Calu3 (cell line): ENCODE data around the gene RNF180. TPM values are rescaled to one million over a fixed set of nuclear protein-coding genes. Genes with fewer than 3 reads are reported as not detected.

Source experiments
- BruUV-seq: library from RNA; stranded (reverse); fragments of 400-500 nt; replicated peaks from 2 replicates; lab custom pipeline; 2021; lab: Mats Ljungman, UMichigan
- CTCF ChIA-PET: fragments of 300-600 bp; sonication (Branson Sonifier 250); formaldehyde crosslinking; loops from one replicate; lab custom pipeline; 2022; ENCODE audit warnings: antibody characterized with exemption; lab: Charles Lee
- DNase-seq: peaks from one replicate; pipeline ENCODE4 v3.0.0; 2022
- H3K27ac Mint-ChIP-seq: one replicate; pipeline ENCODE4 v1.8.0; 2022; ENCODE audit warnings: mixed read lengths; ENCODE audit not compliant: unreplicated experiment
- H3K27me3 Mint-ChIP-seq: one replicate; pipeline ENCODE4 v1.8.0; 2022; ENCODE audit warnings: mixed read lengths; ENCODE audit not compliant: unreplicated experiment
- H3K36me3 Mint-ChIP-seq: one replicate; pipeline ENCODE4 v1.8.0; 2022; ENCODE audit warnings: mild to moderate bottlenecking, moderate library complexity, mixed read lengths; ENCODE audit not compliant: insufficient read depth, unreplicated experiment
- H3K4me1 Mint-ChIP-seq: one replicate; pipeline ENCODE4 v1.8.0; 2022; ENCODE audit warnings: mild to moderate bottlenecking, low read depth, mixed read lengths; ENCODE audit not compliant: unreplicated experiment
- H3K4me3 Mint-ChIP-seq: one replicate; pipeline ENCODE4 v1.8.0; 2022; ENCODE audit warnings: mild to moderate bottlenecking, low read depth, moderate library complexity, mixed read lengths; ENCODE audit not compliant: unreplicated experiment
- H3K9me3 Mint-ChIP-seq: one replicate; pipeline ENCODE4 v1.8.0; 2022; ENCODE audit warnings: low read depth, mixed read lengths; ENCODE audit not compliant: unreplicated experiment
- CTCF ChIP-seq: fragments of 200-600 bp; IDR thresholded peaks from one replicate; pipeline ENCODE4 v1.8.0; 2022; ENCODE audit warnings: antibody characterized with exemption; ENCODE audit not compliant: unreplicated experiment
- intact Hi-C: fragments of 100-400 bp; cut with micrococcal nuclease; formaldehyde crosslinking; loops from one replicate; pipeline ENCODE4 v1.10.0; 2022; ENCODE audit not compliant: unreplicated experiment
- total RNA-seq: library from RNA; stranded (reverse); gene quantifications from 2 replicates; pipeline ENCODE4 v1.2.3, GENCODE V29; 2022

Gene RNF180
- total RNA-seq, 1 experiment from 2014 or later: 2.1 TPM

DNA sequence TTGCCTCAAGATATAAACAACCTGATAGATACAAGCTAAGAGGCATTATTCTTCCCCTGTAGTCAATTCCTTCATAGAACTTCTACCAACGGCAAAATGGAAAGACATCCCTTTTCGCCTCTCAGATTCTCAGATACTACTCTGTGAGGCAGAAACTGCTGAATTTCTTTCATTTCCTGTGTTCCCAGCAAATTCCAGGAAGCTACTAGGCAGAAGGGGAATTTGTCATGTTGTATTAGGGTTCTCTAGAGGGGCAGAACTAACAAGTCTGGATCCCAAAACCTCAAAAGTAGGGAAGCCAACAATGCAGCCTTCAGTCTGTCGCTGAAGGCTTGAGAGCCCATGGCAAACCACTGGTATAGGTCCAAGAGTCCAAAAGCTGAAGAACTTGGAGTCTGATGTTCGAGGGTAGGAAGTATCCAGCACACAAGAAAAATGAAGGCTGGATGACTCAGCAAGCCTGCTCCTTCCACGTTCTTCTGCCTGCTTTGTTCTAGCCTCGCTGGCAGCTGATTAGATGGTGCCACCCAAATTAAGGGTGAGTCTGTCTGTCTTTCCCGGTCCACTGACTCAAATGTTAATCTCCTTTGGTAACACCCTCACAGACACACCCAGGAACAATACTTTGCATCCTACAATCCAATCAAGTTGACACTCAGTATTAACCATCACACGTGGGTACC is 15.2 kb downstream of the RNF180 start:
- no peaks in the 10 kb centered on the region for H3K9me3 Mint-ChIP-seq
- no peak for TF ChIP-seq CTCF
- intact Hi-C loops: no loop called here
- H3K4me3 Mint-ChIP-seq: no peak overlapping the region
- CTCF ChIA-PET: no interaction called here
- no peak overlapping the region for H3K27ac Mint-ChIP-seq
- DNase-seq: no peak
- no peaks in the 10 kb centered on the region for H3K27me3 Mint-ChIP-seq
- no peaks in the 10 kb centered on the region for H3K36me3 Mint-ChIP-seq
- H3K4me1 Mint-ChIP-seq: no peaks in the 10 kb centered on the region
- no TSS peak for BruUV-seq

- Mint-ChIP-seq H3K4me3 (no peak overlapping the region), H3K9me3 (no peaks in the 10 kb centered on the region), H3K27ac (no peak overlapping the region), H3K27me3 (no peaks in the 10 kb centered on the region), H3K4me1 (no peaks in the 10 kb centered on the region), H3K36me3 (no peaks in the 10 kb centered on the region)
- no peak for DNase-seq
- BruUV-seq: no TSS peak
- intact Hi-C loops: no loop called here
- no peak for TF ChIP-seq CTCF
- CTCF ChIA-PET: no interaction called here
These were observed 15.8 kb downstream of the RNF180 start for GRCh38 chr5:64181440-64181839.

GRCh38 chr5:64183956-64184355 is 18.3 kb downstream of the RNF180 start:
- no peak for DNase-seq
- Mint-ChIP-seq H3K36me3 (no peaks in the 10 kb centered on the region), H3K27me3 (no peaks in the 10 kb centered on the region), H3K27ac (no peak overlapping the region), H3K4me3 (no peak overlapping the region), H3K4me1 (no peaks in the 10 kb centered on the region), H3K9me3 (no peaks in the 10 kb centered on the region)
- intact Hi-C loops: no loop called here
- TF ChIP-seq CTCF: no peak
- CTCF ChIA-PET: no interaction called here
- BruUV-seq: no TSS peak

GRCh38 chr5:64184832-64185231 is 19.2 kb downstream of the RNF180 start:
- no peaks in the 10 kb centered on the region for H3K36me3 Mint-ChIP-seq
- BruUV-seq: no TSS peak
- intact Hi-C loops: no loop called here
- DNase-seq: no peak
- H3K4me1 Mint-ChIP-seq: no peaks in the 10 kb centered on the region
- no peaks in the 10 kb centered on the region for H3K27me3 Mint-ChIP-seq
- H3K9me3 Mint-ChIP-seq: no peaks in the 10 kb centered on the region
- H3K27ac Mint-ChIP-seq: no peak overlapping the region
- CTCF ChIA-PET: no interaction called here
- H3K4me3 Mint-ChIP-seq: no peak overlapping the region
- no peak for TF ChIP-seq CTCF
